CD4-positive, alpha-beta T cell (primary cell): Measurements from ENCODE around the gene VAV2. TPM values are rescaled to one million over a fixed set of nuclear protein-coding genes. Genes with fewer than 3 reads are reported as not detected.

Source experiments
- ATAC-seq: fragments of 200-7000 bp; cut with Tn5 transposase; one replicate; pipeline ENCODE4 v1.10.0; 2022; ENCODE audit warnings: mild to moderate bottlenecking; ENCODE audit not compliant: poor library complexity
- CTCF ChIA-PET: fragments of 350-600 bp; sonication (Branson Sonifier 250); formaldehyde crosslinking; loops from one replicate; lab custom pipeline; 2021; ENCODE audit warnings: antibody characterized with exemption, inconsistent platforms; lab: Charles Lee
- POLR2A ChIA-PET: fragments of 350-600 bp; sonication (Branson Sonifier 250); formaldehyde crosslinking; loops from one replicate; lab custom pipeline; 2021; ENCODE audit warnings: antibody characterized with exemption, inconsistent platforms; lab: Charles Lee
- DNase-seq, 14 experiments: peaks; one replicate each; pipeline ENCODE4 v3.0.0-alpha.2; 2013 to 2020; ENCODE audit warnings: mixed read lengths in 2 of 14
- H3K27ac ChIP-seq, 2 donors: one replicate each; pipeline versions ENCODE4 v1.5.1 to v1.7.0; 2013; ENCODE audit warnings: low read length in 2 of 2, low read depth in 1 of 2, mild to moderate bottlenecking in 1 of 2
- H3K27me3 ChIP-seq, 2 experiments: 1 replicate in 1 of 2; 2 replicates in 1 of 2; pipeline versions ENCODE4 v1.6.1 to v1.7.0; 2013; ENCODE audit warnings: low read length in 2 of 2, control low read depth in 1 of 2, mild to moderate bottlenecking in 1 of 2, moderate library complexity in 1 of 2; ENCODE audit not compliant: insufficient read depth in 2 of 2, control insufficient read depth in 1 of 2
- H3K36me3 ChIP-seq: one replicate; pipeline ENCODE4 v1.6.1; 2013; ENCODE audit warnings: low read length, control low read depth; ENCODE audit not compliant: insufficient read depth
- H3K4me1 ChIP-seq: one replicate; pipeline ENCODE4 v1.6.1; 2013; ENCODE audit warnings: low read length, control low read depth; ENCODE audit not compliant: insufficient read depth
- H3K4me3 ChIP-seq: one replicate; pipeline ENCODE4 v1.5.1; 2013; ENCODE audit warnings: mild to moderate bottlenecking, low read length, moderate library complexity
- H3K9me3 ChIP-seq, 2 experiments: 1 replicate in 1 of 2; 2 replicates in 1 of 2; pipeline versions ENCODE4 v1.6.1 to v1.7.0; 2013; ENCODE audit warnings: low read length in 2 of 2, mild to moderate bottlenecking in 2 of 2, control low read depth in 1 of 2, moderate library complexity in 1 of 2; ENCODE audit not compliant: control insufficient read depth in 1 of 2, insufficient read depth in 1 of 2
- H3K27ac Mint-ChIP-seq: one replicate; pipeline ENCODE4 v1.8.0; 2020; ENCODE audit warnings: mixed read lengths
- H3K27me3 Mint-ChIP-seq: one replicate; pipeline ENCODE4 v1.8.0; 2021; ENCODE audit warnings: mixed read lengths
- H3K36me3 Mint-ChIP-seq: one replicate; pipeline ENCODE4 v1.8.0; 2021; ENCODE audit warnings: low read depth, mixed read lengths
- H3K4me1 Mint-ChIP-seq: one replicate; pipeline ENCODE4 v1.8.0; 2021; ENCODE audit warnings: low read depth, mixed read lengths
- H3K4me3 Mint-ChIP-seq: one replicate; pipeline ENCODE4 v1.8.0; 2020; ENCODE audit warnings: mild to moderate bottlenecking, mixed read lengths
- H3K9me3 Mint-ChIP-seq: one replicate; pipeline ENCODE4 v1.8.0; 2020; ENCODE audit warnings: mixed read lengths
- CTCF ChIP-seq: fragments of 200-600 bp; IDR thresholded peaks from one replicate; pipeline ENCODE4 v1.8.0; 2022; ENCODE audit warnings: antibody characterized with exemption, mild to moderate bottlenecking
- intact Hi-C, 2 experiments: fragments of 100-400 bp; cut with DNase I in 1 of 2; cut with micrococcal nuclease in 1 of 2; formaldehyde crosslinking; loops; one replicate each; pipeline versions ENCODE4 v1.15.1 to v1.9.0; 2023 to 2025; cut with DNase I, micrococcal nuclease
- total RNA-seq, 174 experiments: library from RNA in 2 of 174; stranded (reverse) in 2 of 174; gene quantifications; one replicate each; pipeline ENCODE4 v1.2.3 and lab custom pipeline; 2021 to 2026

The VAV2 gene
- total RNA-seq, 2 experiments from 2014 or later, result 1.6 to 1.7 TPM

- Histone ChIP-seq H3K9me3 (peaks cover 0 to 26% of the 10 kb centered on the region in 2 experiments), H3K4me3 (no peak overlapping the region), H3K27me3 (no peaks in the 10 kb centered on the region), H3K36me3 (no peaks in the 10 kb centered on the region), H3K4me1 (peaks cover 5% of the 10 kb centered on the region), H3K27ac (no peak overlapping the region)
- DNase-seq, result no peak
- intact Hi-C loops, result no loop called here
- Mint-ChIP-seq H3K27me3 (no peaks in the 10 kb centered on the region), H3K27ac (no peak overlapping the region), H3K4me3 (no peak overlapping the region), H3K9me3 (peaks cover 5% of the 10 kb centered on the region), H3K36me3 (no peaks in the 10 kb centered on the region), H3K4me1 (no peaks in the 10 kb centered on the region)
- ChIA-PET CTCF (no interaction called here), POLR2A (no interaction called here)
- TF ChIP-seq CTCF, result no peak
- no peak for ATAC-seq
Measured at GRCh38 chr9:133863257-133863592, 128.9 kb downstream of the VAV2 start.

- no peaks in the 10 kb centered on the region for H3K27me3 ChIP-seq
- DNase-seq (peak in 2 of 14 experiments; percentile 40 to 45), ATAC-seq (no peak)
- H3K9me3 Mint-ChIP-seq, result peaks cover 5% of the 10 kb centered on the region
- no peak overlapping the region for H3K4me3 Mint-ChIP-seq
- CTCF ChIA-PET, result no interaction called here
- no peaks in the 10 kb centered on the region for H3K4me1 Mint-ChIP-seq
- H3K36me3 Mint-ChIP-seq, result no peaks in the 10 kb centered on the region
- H3K9me3 ChIP-seq, result peaks cover 0 to 26% of the 10 kb centered on the region in 2 experiments
- H3K27ac Mint-ChIP-seq, result no peak overlapping the region
- intact Hi-C loops, result no loop called here
- no peaks in the 10 kb centered on the region for H3K36me3 ChIP-seq
- POLR2A ChIA-PET, result no interaction called here
- H3K27me3 Mint-ChIP-seq, result no peaks in the 10 kb centered on the region
- peaks cover 5% of the 10 kb centered on the region for H3K4me1 ChIP-seq
- no peak overlapping the region for H3K4me3 ChIP-seq
- no peak for TF ChIP-seq CTCF
- H3K27ac ChIP-seq, result no peak overlapping the region
Measured at GRCh38 chr9:133862585-133863256, 129.4 kb downstream of the VAV2 start.

DNA sequence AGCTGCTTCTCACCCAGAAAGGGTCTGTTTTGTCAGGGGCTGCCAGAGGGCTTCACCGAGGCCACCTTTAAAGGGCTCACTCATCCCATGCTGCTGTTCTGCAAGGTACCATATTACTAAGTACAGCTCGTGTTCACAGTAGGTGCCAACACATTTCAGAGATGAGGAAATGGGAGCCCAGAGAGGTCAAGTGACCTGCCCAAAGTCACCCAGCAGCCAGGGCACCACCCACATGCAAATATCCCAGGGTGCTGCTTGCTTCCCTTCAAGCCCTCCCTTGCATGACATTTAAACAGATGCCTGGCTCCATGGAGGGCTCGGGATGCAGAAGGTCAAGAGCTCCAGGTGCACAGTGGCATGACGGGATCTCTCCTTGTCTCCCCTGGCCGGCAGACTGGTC, 130.4 kb downstream of the VAV2 start:
- TF ChIP-seq CTCF, result no peak
- H3K9me3 Mint-ChIP-seq, result peaks cover 5% of the 10 kb centered on the region
- intact Hi-C loops, result no loop called here
- no peaks in the 10 kb centered on the region for H3K36me3 Mint-ChIP-seq
- Histone ChIP-seq H3K4me3 (no peak overlapping the region), H3K27me3 (no peaks in the 10 kb centered on the region), H3K27ac (no peak overlapping the region), H3K36me3 (no peaks in the 10 kb centered on the region), H3K4me1 (peaks cover 5% of the 10 kb centered on the region), H3K9me3 (peaks cover 0 to 23% of the 10 kb centered on the region in 2 experiments)
- no peak for DNase-seq
- no peaks in the 10 kb centered on the region for H3K4me1 Mint-ChIP-seq
- H3K4me3 Mint-ChIP-seq, result no peak overlapping the region
- H3K27me3 Mint-ChIP-seq, result no peaks in the 10 kb centered on the region
- H3K27ac Mint-ChIP-seq, result no peak overlapping the region
- ChIA-PET POLR2A (no interaction called here), CTCF (no interaction called here)
- no peak for ATAC-seq
